Activated CD4-positive, CD25-positive, alpha-beta regulatory T cell treated with anti-CD3 and anti-CD28 coated beads, Interleukin-2, amount 50 U/mL, for 24 hours (primary cell): ENCODE data around the gene PRSS22.

Source experiments
- ATAC-seq, 2 donors: fragments of 150-1000 bp; cut with Tn5 transposase; one replicate each; pipeline ENCODE4 v1.10.0; 2021; ENCODE audit warnings: mild to moderate bottlenecking in 1 of 2, moderate library complexity in 1 of 2

PRSS22 gene

DNA sequence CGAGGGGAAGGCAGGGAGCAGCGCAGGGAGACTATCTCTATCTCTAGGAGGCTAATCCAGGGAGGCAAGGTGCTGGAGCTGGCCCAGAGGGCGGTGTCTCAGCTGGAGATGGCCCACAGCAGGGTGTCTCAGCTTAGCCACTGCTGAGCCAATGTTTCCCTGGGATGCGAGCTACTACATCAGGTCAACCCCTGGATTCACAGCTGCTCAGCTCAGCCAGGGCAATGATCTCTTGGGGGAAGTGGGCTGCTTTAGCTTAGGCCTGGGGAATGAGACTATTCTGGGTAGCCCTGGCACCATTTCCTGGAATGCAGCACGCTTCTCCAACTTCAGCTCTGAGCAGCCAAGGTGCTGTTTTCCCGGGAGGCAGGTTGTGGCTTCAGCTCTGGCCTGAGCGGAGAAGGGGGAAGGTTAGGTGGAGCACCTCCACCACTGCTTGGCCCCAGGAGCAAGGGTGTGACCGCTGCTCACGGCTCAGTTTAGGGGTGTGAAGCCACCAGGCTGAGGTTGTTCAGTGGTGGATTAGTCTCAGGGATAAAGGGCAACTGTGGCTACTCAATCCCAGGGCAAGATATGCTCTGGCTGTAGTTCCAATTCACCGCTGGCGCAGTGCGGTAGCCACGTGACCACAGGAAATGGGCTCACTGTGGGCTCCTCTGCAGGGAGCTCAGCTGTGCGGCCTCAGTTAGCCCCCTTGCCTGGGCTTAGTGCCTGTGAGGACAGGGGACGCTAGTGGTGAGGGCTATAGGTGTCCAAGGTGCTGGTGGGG is 46.1 kb downstream of the PRSS22 start:
- no peak for ATAC-seq

DNA sequence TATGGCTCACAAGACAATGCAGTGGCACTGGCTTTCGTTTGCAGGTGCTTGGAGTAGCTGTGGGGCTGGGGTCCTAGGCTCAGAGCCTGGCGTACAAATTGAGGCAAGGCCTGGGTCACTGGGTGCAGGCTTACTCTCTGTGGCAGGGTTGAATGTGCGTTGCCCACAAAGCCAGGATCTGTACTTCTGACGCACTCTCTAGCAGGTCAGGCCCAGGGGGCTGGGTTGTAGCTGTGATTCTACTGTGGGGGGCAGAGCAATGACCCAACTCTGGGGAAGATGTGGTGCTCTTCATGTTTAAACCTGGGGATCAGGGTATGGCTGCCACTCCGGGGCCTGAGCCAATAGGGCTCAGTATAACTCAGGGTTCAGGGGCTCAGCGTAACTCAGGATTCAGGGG is 47.3 kb downstream of the PRSS22 start:
- ATAC-seq: no peak

GRCh38 chr16:2809149-2809760 is 48.7 kb downstream of the PRSS22 start:
- ATAC-seq: no peak

DNA sequence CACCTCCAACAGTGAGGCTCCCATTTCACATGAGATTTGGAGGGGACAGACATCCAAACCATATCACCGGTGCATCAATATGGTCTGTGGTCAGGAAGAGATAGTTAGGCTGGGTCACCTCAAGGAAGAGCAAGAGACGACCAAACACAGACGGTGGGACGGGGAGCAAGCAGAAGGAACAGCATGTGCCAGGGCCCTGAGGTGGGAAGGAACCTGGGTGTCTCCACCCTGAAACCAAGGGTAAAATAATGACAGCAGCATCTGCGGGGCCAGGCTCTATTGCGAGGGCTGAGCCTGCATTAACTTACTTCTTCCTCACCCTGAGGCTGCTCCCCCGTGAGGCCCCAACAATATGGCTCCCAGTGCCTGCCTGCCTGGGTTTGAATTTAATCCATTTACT is 49.8 kb downstream of the PRSS22 start:
- ATAC-seq: no peak

- no peak for ATAC-seq
Observed at GRCh38 chr16:2806286-2806685, 51.7 kb downstream of the PRSS22 start.

DNA sequence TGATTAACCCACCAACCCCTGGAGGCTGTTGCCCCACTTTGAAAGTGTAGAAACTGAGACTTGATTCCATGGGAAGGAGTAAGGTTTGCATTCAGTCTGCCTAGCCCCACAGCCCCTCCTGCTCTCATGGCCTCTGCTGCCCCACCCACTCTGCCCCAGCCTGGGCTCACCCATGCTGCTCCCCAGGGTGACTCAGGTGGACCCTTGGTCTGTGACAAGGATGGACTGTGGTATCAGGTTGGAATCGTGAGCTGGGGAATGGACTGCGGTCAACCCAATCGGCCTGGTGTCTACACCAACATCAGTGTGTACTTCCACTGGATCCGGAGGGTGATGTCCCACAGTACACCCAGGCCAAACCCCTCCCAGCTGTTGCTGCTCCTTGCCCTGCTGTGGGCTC is 53.2 kb downstream of the PRSS22 start:
- ATAC-seq: no peak

DNA sequence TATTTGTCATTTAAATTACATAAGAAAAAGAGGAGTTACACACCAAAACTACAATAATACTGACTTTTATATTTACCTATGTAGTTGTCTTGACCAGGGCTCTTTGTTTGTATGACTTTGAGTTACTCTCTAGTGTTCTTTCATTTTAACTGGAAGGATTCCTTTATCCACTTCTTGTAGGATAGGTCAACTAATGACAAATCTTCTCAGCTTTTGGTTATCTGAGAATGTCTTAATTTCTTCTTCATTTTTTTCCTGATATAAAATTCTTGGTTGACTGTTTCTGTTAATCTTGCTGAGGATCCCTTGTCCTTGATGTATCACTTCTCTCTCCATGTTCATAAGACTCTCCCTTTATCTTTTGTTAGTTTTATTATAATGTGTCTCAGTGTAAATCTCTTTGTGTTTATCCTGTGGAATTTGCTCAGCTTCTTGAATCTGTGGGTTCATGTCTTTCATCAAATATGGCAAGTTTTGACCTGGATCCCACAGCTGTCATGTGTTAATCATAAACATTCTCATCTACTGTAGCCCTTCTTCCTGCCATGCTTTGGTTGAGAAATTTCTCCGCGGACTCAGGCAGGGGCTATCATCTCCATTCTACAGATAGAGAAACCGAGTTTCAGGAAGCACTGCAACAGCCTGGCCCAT is 54.3 kb downstream of the PRSS22 start:
- no peak for ATAC-seq
